Kidney epithelial cell (primary cell): Measurements from ENCODE around the gene CA5A. TPM values are rescaled to one million over a fixed set of nuclear protein-coding genes. Genes with fewer than 3 reads are reported as not detected.
"Not testable (repeated sequence)": the region's sequence is repeated elsewhere in the genome, so short reads cannot be mapped to it uniquely, and the experiment has no call there.

ENCODE experiments used
- DNase-seq: peaks from one replicate; pipeline ENCODE4 v3.0.0-alpha.2; 2010; ENCODE audit warnings: low read depth
- H3K27me3 ChIP-seq: 2 replicates; pipeline ENCODE4 v1.6.0; 2011; ENCODE audit warnings: low read length; ENCODE audit not compliant: control insufficient read depth, insufficient read depth
- H3K36me3 ChIP-seq: 2 replicates; pipeline ENCODE4 v1.5.1; 2011; ENCODE audit warnings: low read length; ENCODE audit not compliant: control insufficient read depth, insufficient read depth
- H3K4me3 ChIP-seq: 2 replicates; pipeline ENCODE4 v1.5.1; 2011; ENCODE audit warnings: low read depth, mild to moderate bottlenecking, control low read depth, low read length
- total RNA-seq: library from RNA; depleted of rRNA; stranded (reverse); fragments of >200 nt; gene quantifications from 2 replicates; pipeline ENCODE4 v1.2.3, GENCODE V29; 2015
- TF ChIP-seq, protein P1 (sequence below): IDR thresholded peaks from 2 replicates; pipeline ENCODE4 v1.5.1; 2011; ENCODE audit warnings: mild to moderate bottlenecking, moderate library complexity, low read length, control low read depth, inconsistent platforms; ENCODE audit not compliant: insufficient read depth, poor library complexity, severe bottlenecking

CA5A gene
- total RNA-seq, 1 donor from 2014 or later = not detected

DNA sequence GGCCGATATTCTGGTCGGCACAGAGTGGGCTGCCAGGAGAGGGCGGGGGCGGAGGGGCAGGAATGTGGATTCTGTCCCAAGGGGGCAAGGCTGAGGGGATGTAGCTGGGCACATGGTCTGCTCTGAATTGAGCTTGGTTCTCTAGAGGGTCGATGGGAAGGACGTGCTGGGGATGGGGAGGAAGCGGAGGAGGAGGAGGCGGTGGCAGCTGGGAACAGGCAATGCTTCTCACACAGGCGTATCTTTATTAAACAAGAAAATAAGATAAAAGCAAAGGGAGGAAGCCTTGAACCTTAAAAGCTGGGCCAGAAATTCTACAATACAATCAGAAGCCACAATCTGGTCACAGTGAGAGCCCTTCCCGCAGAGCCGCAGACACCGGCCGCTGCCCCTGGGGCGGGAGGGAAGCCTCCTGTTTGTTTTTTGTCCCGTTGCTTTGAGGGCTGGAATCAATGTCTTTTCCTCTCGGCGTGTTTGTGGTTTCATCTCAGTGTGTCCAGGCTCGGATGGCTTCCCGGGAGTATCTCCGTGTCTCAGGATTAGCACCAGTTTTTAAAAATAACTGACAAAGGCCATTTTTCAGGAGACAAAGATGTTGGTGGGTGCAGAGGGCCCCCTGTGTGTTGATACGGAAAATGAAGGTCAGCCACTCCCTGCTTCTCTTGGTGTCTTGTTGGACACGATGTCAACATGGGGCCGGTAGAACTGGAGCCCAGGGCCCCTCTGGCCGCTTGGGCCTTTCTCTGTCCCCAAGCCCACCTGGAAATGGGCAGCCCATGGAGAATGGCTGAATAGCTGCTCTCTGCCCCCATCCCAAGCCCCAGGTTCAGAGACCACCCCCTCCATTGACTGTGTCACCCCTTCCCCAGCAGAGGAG lies 54.8 kb downstream of the CA5A start:
- TF ChIP-seq, protein P1, sequence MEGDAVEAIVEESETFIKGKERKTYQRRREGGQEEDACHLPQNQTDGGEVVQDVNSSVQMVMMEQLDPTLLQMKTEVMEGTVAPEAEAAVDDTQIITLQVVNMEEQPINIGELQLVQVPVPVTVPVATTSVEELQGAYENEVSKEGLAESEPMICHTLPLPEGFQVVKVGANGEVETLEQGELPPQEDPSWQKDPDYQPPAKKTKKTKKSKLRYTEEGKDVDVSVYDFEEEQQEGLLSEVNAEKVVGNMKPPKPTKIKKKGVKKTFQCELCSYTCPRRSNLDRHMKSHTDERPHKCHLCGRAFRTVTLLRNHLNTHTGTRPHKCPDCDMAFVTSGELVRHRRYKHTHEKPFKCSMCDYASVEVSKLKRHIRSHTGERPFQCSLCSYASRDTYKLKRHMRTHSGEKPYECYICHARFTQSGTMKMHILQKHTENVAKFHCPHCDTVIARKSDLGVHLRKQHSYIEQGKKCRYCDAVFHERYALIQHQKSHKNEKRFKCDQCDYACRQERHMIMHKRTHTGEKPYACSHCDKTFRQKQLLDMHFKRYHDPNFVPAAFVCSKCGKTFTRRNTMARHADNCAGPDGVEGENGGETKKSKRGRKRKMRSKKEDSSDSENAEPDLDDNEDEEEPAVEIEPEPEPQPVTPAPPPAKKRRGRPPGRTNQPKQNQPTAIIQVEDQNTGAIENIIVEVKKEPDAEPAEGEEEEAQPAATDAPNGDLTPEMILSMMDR = no peak
- H3K4me3 ChIP-seq = no peak overlapping the region
- DNase-seq = no peak
- no peaks in the 10 kb centered on the region for H3K36me3 ChIP-seq
- H3K27me3 ChIP-seq = peaks cover 15% of the 10 kb centered on the region

DNA sequence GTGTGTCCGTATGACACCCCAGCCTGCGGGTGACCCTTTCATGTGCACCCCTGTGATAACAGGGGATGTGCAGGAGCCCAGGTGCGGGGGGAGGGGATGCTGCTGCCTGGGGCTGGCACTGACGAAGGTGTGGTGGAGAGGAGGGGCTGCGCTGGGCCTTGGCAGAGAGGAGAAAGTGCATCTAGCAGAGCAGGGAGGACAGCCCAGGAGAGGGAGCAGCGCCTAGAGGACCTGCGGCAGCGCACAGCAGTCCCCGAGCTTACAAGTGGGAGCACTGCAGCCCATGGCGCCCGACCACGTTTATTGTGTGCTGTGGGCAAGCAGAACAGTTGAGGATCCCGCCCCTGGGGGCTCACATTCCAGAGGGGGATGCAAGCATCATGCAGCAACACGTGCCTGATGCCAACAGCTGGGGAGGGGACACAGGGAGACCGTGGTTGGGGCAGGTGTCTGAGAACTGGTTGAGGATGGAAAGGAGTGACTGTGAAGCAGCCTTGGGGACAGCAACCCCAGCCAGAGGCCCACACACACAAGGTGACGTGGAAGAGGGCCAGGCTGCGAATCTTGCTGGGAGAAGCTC lies 56.1 kb downstream of the CA5A start:
- H3K36me3 ChIP-seq = no peaks in the 10 kb centered on the region
- no peak overlapping the region for H3K4me3 ChIP-seq
- DNase-seq = no peak
- H3K27me3 ChIP-seq = peaks cover 15% of the 10 kb centered on the region
- TF ChIP-seq, protein P1 = no peak

DNA sequence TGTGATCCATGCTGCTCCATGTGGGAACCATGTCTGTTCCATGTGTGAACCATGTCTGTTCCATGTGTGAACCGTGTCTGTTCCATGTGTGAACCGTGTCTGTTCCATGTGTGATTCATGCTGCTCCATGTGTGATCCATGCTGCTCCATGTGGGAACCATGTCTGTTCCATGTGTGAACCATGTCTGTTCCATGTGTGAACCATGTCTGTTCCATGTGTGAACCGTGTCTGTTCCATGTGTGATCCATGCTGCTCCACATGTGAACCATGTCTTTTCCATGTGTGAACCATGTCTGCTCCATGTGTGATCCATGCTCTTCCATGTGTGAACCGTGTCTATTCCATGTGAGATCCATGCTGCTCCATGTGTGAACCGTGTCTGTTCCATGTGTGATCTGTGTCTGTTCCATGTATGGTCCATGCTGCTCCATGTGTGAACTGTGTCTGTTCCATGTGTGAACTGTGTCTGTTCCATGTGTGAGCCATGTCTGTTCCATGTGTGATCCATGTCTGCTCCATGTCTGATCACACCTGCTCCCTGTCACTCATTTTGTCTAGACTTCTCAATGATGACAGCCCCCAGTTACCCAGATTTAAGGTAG lies 56.8 kb downstream of the CA5A start:
- DNase-seq, H3K4me3 ChIP-seq, H3K36me3 ChIP-seq: not testable (repeated sequence)
- peaks cover 15% of the 10 kb centered on the region for H3K27me3 ChIP-seq

DNA sequence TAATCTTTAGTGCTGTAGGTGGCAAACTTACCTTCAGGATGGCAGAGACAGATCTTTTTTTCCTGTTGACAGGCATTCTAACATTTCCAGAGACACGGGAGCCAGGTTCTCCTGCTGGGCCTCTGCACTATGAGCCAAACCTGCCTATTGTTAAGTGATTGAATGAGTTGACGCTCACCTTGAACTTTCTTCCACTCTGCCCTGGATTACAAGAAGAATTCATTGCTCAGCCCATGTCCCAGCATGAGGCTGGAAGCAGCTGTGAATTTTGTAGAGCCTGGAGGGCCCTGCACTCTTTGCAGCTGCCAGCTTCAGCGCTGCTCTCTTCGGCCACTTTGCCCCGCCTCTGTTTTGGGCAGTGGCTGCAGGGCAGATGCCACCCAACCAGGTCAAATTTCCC lies 57.6 kb downstream of the CA5A start:
- no peak for DNase-seq
- TF ChIP-seq, protein P1 = no peak
- H3K36me3 ChIP-seq = no peaks in the 10 kb centered on the region
- H3K4me3 ChIP-seq = no peak overlapping the region
- H3K27me3 ChIP-seq = peaks cover 15% of the 10 kb centered on the region

DNA sequence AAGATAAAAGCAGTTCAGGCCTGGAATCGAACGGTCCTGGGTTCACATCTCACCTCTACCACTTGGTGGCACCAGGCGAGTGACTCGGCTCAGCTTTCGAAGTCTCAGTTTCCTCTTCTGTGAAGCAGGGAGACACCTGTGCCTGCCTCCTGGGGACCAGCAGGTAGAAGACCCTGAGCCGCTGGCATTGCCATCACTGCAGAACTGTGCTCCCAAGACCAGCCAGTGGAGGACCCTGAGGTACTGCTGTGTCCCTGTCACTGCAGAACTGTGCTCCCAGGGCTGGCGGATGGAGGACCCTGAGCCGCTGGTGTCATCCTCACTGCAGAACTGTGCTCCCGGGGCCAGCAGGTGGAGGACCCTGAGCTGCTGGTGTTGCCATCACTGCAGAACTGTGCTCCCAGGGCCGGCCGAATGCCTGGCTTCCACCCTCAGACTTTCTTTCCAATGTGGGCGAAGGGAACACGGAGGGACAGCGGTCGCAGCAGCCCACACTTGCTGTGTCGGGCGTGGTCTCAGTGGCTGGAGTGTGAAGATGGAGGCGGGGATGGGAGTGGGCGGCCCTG lies 58.3 kb downstream of the CA5A start:
- Histone ChIP-seq H3K36me3 (no peaks in the 10 kb centered on the region), H3K27me3 (peaks cover 15% of the 10 kb centered on the region), H3K4me3 (no peak overlapping the region)
- DNase-seq = no peak
- TF ChIP-seq, protein P1 = no peak
